Right lobe of liver (tissue), 6 donors: Measurements from ENCODE around the gene AGPS. TPM values are rescaled to one million over a fixed set of nuclear protein-coding genes. Genes with fewer than 3 reads are reported as not detected.

Source experiments
- ATAC-seq, 4 donors: fragments of 200-7000 bp; cut with Tn5 transposase; one replicate each; pipeline ENCODE4 v1.9.1; 2020; ENCODE audit warnings: mild to moderate bottlenecking in 4 of 4, moderate library complexity in 4 of 4
- DNase-seq, 3 donors: peaks; one replicate each; pipeline ENCODE4 v3.0.0-alpha.2; 2020
- H3K27ac ChIP-seq, 3 donors: fragments of 200-600 bp; one replicate each; pipeline ENCODE4 v1.8.0; 2022
- H3K27me3 ChIP-seq, 2 donors: fragments of 200-600 bp; one replicate each; pipeline ENCODE4 v1.8.0; 2022
- H3K36me3 ChIP-seq, 4 donors: fragments of 200-600 bp; sonication (generic) in 1 of 4; one replicate each; pipeline versions ENCODE4 v1.5.1 to v1.8.0; 2017 to 2022; ENCODE audit warnings: control low read depth in 1 of 4
- H3K4me1 ChIP-seq, 4 donors: fragments of 200-600 bp; sonication (generic) in 1 of 4; one replicate each; pipeline versions ENCODE4 v1.5.1 to v1.8.0; 2017 to 2022; ENCODE audit warnings: control low read depth in 1 of 4
- H3K4me3 ChIP-seq, 3 donors: fragments of 200-600 bp; one replicate each; pipeline ENCODE4 v1.8.0; 2022
- H3K9me3 ChIP-seq, 4 donors: fragments of 200-600 bp; sonication (generic) in 1 of 4; one replicate each; pipeline versions ENCODE4 v1.5.1 to v1.8.0; 2017 to 2022; ENCODE audit warnings: control low read depth in 1 of 4
- POLR2A ChIP-seq: fragments of 450-650 bp; IDR thresholded peaks from one replicate; pipeline ENCODE4 v1.6.1; 2017; ENCODE audit warnings: antibody characterized with exemption, mild to moderate bottlenecking
- WGBS: methylation state at CpG from one replicate; pipeline ENCODE4 v1.1.6; 2018; ENCODE audit warnings: low coverage, low lambda C conversion rate; ENCODE audit not compliant: insufficient coverage; ENCODE audit errors: missing lambda C conversion rate; 5-methylcytosine and 5-hydroxymethylcytosine counted together
- intact Hi-C, 2 donors: fragments of 100-400 bp; cut with DNase I; formaldehyde crosslinking; loops; one replicate each; pipeline versions ENCODE4 v1.11.2 to v1.14.1; 2022
- total RNA-seq, 6 experiments: library from RNA; depleted of rRNA in 2 of 6; stranded (reverse); fragments of >200 nt in 2 of 6; fragmentation: NEBNext Ultra II Directional in 3 of 6; extraction: Animal tissue kit (Norgen Biotek cat#: 25700) in 3 of 6; gene quantifications; one replicate each; pipeline versions ENCODE4 v1.1.0 to v1.2.4, GENCODE V29; 2016 to 2023
- TF ChIP-seq, protein P1 (sequence below), 4 donors: fragments of 200-600 bp in 3 of 4; fragments of 450-650 bp in 1 of 4; IDR thresholded peaks; one replicate each; pipeline versions ENCODE4 v1.5.1 to v1.8.0; 2016 to 2022; ENCODE audit warnings: antibody characterized with exemption in 4 of 4, mild to moderate bottlenecking in 2 of 4
- donor health status: DM: no; HTN: yes; CAD: no.
- donor health status: DM: no; HTN: no; CAD: no.
- donor health status: DM: no; HTN: no; CAD: no.
- donor health status: DM: no; HTN: yes; CAD: no.
- donor health status: DM: no; HTN: yes; CAD: no.

The AGPS gene
- total RNA-seq, 6 experiments from 2014 or later: 21.7 to 31.8 (median 26.8) TPM

DNA sequence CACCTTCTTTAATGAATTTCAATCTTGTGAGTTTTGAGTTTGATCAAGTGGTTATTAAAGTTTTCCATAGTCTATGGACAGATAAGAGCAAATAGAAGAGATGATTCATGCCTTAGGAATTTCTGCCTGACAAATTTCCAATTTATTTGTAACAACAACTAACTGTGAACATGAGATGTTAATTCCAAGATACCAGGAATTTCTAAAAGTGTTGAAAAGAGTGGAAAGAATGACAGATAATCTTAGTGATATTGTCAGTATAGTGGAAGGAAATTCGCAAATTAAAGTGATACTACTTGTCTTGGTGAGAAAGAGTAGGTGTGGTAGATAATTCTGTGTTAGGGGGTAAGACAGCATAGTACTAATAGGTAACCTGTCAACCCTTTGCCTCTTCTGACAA is 82.4 kb downstream of the AGPS start:
- H3K9me3 ChIP-seq: peaks cover 0 to 3% (median 0%) of the 10 kb centered on the region in 4 donors
- no peak overlapping the region for H3K27ac ChIP-seq
- intact Hi-C loops: no loop called here
- H3K36me3 ChIP-seq: peaks cover 0 to 2% (median 0%) of the 10 kb centered on the region in 4 donors
- H3K4me1 ChIP-seq: no peaks in the 10 kb centered on the region
- H3K4me3 ChIP-seq: no peak overlapping the region
- no peak for TF ChIP-seq POLR2A
- TF ChIP-seq, protein P1, sequence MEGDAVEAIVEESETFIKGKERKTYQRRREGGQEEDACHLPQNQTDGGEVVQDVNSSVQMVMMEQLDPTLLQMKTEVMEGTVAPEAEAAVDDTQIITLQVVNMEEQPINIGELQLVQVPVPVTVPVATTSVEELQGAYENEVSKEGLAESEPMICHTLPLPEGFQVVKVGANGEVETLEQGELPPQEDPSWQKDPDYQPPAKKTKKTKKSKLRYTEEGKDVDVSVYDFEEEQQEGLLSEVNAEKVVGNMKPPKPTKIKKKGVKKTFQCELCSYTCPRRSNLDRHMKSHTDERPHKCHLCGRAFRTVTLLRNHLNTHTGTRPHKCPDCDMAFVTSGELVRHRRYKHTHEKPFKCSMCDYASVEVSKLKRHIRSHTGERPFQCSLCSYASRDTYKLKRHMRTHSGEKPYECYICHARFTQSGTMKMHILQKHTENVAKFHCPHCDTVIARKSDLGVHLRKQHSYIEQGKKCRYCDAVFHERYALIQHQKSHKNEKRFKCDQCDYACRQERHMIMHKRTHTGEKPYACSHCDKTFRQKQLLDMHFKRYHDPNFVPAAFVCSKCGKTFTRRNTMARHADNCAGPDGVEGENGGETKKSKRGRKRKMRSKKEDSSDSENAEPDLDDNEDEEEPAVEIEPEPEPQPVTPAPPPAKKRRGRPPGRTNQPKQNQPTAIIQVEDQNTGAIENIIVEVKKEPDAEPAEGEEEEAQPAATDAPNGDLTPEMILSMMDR (IDR thresholded peaks at IDR 0.05): no peak
- WGBS: 80% methylated on average over 1 of the region's 1 CpG
- DNase-seq: no peak
- ATAC-seq: no peak
- no peaks in the 10 kb centered on the region for H3K27me3 ChIP-seq

DNA sequence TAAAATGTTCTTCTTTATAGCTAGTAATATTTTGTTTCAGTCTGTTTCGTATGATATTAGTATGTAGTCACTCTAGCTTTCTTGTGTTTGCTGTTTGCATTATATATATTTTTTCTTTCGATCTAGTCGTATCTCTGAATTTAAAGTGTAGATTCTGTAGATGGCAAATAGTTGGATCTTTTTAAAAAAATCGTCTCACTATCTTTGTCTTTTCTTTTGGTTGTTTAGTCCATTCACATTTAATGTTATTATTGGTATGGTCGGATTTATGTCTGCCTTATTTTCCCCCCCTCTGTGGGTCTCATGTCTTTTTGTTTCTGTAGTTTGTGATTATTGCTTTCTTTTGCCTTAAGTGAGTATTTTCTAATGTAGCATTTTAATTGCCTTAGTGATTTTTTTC is 84.3 kb downstream of the AGPS start:
- no peak for DNase-seq
- intact Hi-C loops: no loop called here
- WGBS: 99% methylated on average over 5 of the region's 5 CpGs
- peaks cover 0 to under 1% (median 0%) of the 10 kb centered on the region in 4 donors for H3K9me3 ChIP-seq
- H3K4me1 ChIP-seq: no peaks in the 10 kb centered on the region
- peaks cover 0 to 2% (median 0%) of the 10 kb centered on the region in 4 donors for H3K36me3 ChIP-seq
- TF ChIP-seq POLR2A: no peak
- TF ChIP-seq, protein P1 (IDR thresholded peaks at IDR 0.05): no peak
- no peak overlapping the region for H3K27ac ChIP-seq
- H3K27me3 ChIP-seq: no peaks in the 10 kb centered on the region
- ATAC-seq: no peak
- no peak overlapping the region for H3K4me3 ChIP-seq

DNA sequence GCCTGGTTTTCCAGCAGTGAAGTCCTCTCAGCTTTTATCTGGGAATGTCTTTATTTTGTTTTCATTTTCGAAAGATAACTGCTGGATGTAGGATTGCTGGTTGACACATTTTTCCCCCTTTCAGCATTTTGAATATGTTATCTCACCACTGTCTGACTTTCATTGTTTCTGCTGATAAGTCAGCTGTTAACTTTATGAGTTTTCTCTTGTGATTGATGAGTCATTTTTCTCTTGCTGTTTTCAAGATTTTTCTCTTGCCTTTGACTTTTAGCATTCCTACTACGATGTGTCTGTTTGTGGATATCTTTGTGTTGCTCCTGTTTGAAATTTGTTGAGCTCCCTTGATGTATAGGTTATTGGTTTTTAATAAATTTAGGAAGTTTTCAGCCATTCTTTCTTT is 85.5 kb downstream of the AGPS start:
- Histone ChIP-seq H3K27ac (no peak overlapping the region), H3K27me3 (no peaks in the 10 kb centered on the region), H3K4me1 (no peaks in the 10 kb centered on the region), H3K4me3 (no peak overlapping the region), H3K36me3 (peaks cover 0 to 4% (median 1%) of the 10 kb centered on the region in 4 donors), H3K9me3 (no peaks in the 10 kb centered on the region)
- ATAC-seq (no peak), DNase-seq (no peak)
- WGBS: 94% methylated on average over 2 of the region's 2 CpGs
- intact Hi-C loops: no loop called here
- TF ChIP-seq, protein P1 (IDR thresholded peaks at IDR 0.05): no peak
- TF ChIP-seq POLR2A: no peak

DNA sequence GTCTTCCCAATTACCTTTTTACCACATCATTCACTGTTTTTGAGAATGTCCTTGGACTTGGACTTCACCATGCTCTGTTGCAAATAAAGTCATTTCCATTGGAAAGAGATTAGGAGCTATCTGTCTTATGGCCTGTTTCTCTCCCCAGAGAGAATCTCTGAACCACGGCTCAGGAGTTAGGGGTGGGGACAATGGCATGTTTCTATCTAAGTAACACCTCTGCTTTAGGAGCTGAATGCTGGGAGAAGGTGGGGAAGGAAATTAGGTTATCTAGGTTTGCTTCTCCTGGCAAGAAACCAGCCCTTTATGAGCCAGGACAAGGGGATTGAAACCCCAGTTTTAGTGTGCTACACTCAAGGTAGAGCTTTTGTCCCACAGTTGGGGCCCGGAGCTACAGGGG is 86.3 kb downstream of the AGPS start:
- no peaks in the 10 kb centered on the region for H3K9me3 ChIP-seq
- ATAC-seq (no peak), DNase-seq (no peak)
- H3K36me3 ChIP-seq: peaks cover 0 to 5% (median 2%) of the 10 kb centered on the region in 4 donors
- no peak overlapping the region for H3K4me3 ChIP-seq
- TF ChIP-seq POLR2A: no peak
- TF ChIP-seq, protein P1 (IDR thresholded peaks at IDR 0.05): no peak
- no peaks in the 10 kb centered on the region for H3K4me1 ChIP-seq
- WGBS: 100% methylated on average over 2 of the region's 2 CpGs
- intact Hi-C loops: no loop called here
- no peaks in the 10 kb centered on the region for H3K27me3 ChIP-seq
- no peak overlapping the region for H3K27ac ChIP-seq

DNA sequence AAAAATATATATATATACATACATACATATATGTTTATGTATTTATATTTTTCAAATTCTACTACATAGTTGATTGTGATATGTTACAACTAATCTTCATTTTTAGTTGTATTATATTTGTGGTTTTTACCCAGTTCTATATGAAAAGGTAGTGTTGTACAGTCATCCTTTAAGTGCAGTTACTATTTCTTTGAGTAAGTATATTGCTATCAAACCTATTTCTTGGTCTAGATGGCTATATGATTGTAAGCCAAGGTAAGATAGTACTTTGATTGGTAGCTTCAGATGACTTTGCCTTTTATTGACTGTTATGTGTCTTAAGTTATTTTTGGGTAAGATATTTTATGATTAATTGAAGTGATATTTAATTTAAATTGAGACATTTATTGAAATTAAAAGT is 89.6 kb downstream of the AGPS start:
- peaks cover 0 to 5% (median 2%) of the 10 kb centered on the region in 4 donors for H3K36me3 ChIP-seq
- intact Hi-C loops: no loop called here
- no peak for DNase-seq
- no peak for TF ChIP-seq POLR2A
- TF ChIP-seq, protein P1 (IDR thresholded peaks at IDR 0.05): no peak
- no peaks in the 10 kb centered on the region for H3K9me3 ChIP-seq
- no peak overlapping the region for H3K27ac ChIP-seq
- H3K4me1 ChIP-seq: no peaks in the 10 kb centered on the region
- H3K4me3 ChIP-seq: no peak overlapping the region
- no peak for ATAC-seq
- H3K27me3 ChIP-seq: no peaks in the 10 kb centered on the region
